HG03354 (cell line): ENCODE measurements around the gene RHOV.
A peak's percentile ranks its signal among the peaks of the same experiment; 100 is the strongest.

ENCODE experiments used
- ATAC-seq: cut with Tn5 transposase; IDR thresholded peaks from one replicate; pipeline ENCODE4 v1.9.1; 2021; ENCODE audit warnings: mild to moderate bottlenecking; ENCODE audit not compliant: unreplicated experiment, poor library complexity, severe bottlenecking

The RHOV gene

GRCh38 chr15:40850576-40851112 lies 23.4 kb downstream of the RHOV start:
- ATAC-seq = no peak

- ATAC-seq = peak; percentile 53
Observed at GRCh38 chr15:40847223-40847961, 26.6 kb downstream of the RHOV start.

DNA sequence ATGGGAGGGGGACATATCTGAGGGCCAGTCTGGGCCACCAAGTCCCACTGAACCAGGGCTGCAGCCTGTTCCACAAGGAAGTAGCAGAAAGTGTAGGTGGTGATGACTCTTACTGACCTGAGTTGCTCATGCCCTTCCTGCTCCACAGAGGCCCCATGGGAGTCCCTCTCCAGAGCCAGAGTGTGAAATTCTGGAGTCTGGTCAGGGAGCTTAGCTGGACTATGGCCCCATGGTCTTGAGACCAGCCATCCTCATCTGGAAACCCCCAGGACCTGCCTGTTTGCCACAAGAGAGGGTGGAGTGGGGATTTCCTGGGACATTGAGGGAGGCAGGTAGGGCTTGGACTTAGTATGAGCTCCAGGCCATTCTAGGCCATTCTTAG lies 27.2 kb downstream of the RHOV start:
- no peak for ATAC-seq

DNA sequence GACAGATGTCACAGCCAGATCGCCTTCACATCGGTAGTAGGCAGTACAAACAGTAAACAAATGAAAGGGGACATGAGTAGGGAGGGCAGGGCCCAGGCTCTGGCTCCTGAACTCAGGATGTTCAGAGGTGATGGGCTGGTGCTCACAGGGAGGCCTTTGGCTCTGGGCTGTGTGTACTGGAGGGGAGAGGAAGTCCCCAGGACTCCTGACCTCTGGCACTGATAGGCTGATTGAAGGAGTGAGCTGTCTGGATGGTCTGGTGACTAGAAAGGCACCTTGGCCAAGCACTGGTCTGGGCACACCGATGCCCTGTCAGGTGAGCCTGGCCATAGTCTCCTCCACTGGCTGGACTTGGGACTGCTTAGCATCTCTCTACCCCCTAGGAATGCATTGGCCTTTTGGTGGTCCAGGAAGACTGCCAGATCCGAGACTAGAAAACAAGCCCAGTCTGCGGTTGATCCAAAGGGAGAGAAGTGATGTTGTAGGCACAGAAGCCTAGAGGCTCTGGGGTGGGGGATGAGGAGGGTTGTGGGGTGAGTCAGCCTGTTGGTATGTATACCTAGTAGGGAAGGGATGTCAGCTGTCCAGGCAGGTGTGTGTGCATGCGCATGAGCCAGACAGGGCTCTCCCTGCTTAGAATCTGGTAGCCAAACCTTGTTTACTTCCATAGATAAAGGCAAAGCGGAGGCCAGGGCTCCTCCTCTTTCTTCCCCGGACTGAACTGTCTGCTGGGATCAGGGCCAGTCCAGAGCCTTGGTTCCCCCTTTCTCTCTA lies 28.3 kb downstream of the RHOV start:
- ATAC-seq = no peak

GRCh38 chr15:40845036-40845435 lies 29.0 kb downstream of the RHOV start:
- no peak for ATAC-seq

- no peak for ATAC-seq
Observed at GRCh38 chr15:40844696-40845030, 29.4 kb downstream of the RHOV start.

GRCh38 chr15:40843885-40844695 lies 29.9 kb downstream of the RHOV start, which contains the start of gene SPINT1:
TSS of gene SPINT1 (plus strand) at chr15:40844048. CDS start at chr15:40844555, 507 bp downstream.
- no peak for ATAC-seq

DNA sequence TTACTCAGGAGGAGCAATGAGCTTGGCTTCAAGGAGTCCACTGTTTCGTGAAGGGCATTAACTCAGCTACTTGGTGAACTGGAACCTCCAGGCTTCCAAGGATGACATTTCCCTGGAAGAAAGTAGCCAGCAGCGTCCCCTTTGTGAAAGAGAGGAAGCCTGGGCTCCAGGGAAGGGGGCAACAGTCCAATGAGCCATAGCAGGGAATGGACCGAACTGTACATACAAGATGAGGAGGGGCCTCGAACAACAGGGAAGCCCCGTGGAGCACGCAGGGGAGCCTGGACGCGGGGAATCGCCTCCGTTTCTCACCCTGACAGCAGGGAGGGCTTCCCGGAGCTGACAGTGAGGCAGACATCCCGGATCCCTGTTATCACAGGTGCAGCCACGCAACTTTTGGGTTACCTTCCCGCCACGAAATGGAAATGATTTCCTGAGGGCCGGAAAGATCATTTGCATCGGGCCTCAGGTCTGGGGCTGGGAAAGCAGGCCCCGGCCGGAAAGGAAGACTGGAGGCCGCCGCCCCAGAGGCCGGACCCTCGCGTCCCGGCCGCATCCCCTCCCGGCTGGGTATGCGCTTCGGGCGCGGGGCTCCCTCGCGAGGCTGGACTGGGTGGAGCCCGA lies 30.7 kb downstream of the RHOV start:
- ATAC-seq = no peak

GRCh38 chr15:40841741-40842140 lies 32.3 kb downstream of the RHOV start:
- no peak for ATAC-seq

- ATAC-seq = no peak
Observed at GRCh38 chr15:40838756-40839155, 35.3 kb downstream of the RHOV start.

- ATAC-seq = no peak
Observed at GRCh38 chr15:40836020-40836419, 38.0 kb downstream of the RHOV start.

- no peak for ATAC-seq
Observed at GRCh38 chr15:40832903-40833302, 41.1 kb downstream of the RHOV start.

GRCh38 chr15:40831861-40832260 lies 42.2 kb downstream of the RHOV start:
- no peak for ATAC-seq

DNA sequence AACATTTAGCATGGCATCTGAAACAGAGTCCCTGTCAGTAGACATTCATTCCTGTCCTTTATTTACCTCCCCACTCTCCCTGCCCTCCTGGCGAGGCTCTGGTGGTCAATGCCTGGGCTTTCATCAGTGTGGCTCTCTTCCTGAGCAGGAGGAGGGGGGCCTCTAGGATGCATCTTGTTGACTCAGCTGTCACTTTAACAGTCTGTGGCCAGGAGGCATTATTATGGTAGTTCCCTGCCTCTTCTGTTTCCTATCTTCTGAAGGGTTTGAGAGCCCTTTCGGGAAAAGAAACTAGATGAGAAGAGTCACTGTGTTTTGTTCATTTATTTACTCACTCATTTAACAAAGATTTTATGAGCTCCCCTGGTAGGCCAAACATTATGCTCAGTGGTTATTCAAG lies 43.1 kb downstream of the RHOV start:
- ATAC-seq = no peak

- no peak for ATAC-seq
Observed at GRCh38 chr15:40829115-40829514, 44.9 kb downstream of the RHOV start.

- ATAC-seq = no peak
Observed at GRCh38 chr15:40828447-40829036, 45.5 kb downstream of the RHOV start, which contains the start of gene PPP1R14D. TSS of gene PPP1R14D (minus strand) at chr15:40828708. CDS start at chr15:40828641, 67 bp downstream.

GRCh38 chr15:40826423-40827075 lies 47.5 kb downstream of the RHOV start:
- no peak for ATAC-seq

- no peak for ATAC-seq
Observed at GRCh38 chr15:40825661-40826422, 48.2 kb downstream of the RHOV start.
